OCI-LY1 (cell line): ENCODE results near the gene GPC2.

ENCODE experiments used
- H2AFZ ChIP-seq: fragments of 200-600 bp; sonication (generic), shearing (Covaris generic); 2 replicates; pipeline ENCODE4 v1.6.0; 2014; ENCODE audit warnings: antibody characterized with exemption, mild to moderate bottlenecking, low read length
- H3F3A ChIP-seq: fragments of 200-600 bp; sonication (generic), shearing (Covaris generic); 2 replicates; pipeline ENCODE4 v1.6.0; 2014; ENCODE audit warnings: mild to moderate bottlenecking, antibody characterized with exemption, low read length, moderate library complexity; ENCODE audit not compliant: insufficient read depth
- H3K27ac ChIP-seq: fragments of 200-600 bp; sonication (generic); 2 replicates; pipeline ENCODE4 v1.5.1; 2014; ENCODE audit warnings: low read length, mixed run types, mild to moderate bottlenecking, low read depth; ENCODE audit not compliant: poor library complexity, severe bottlenecking
- H3K27me3 ChIP-seq: fragments of 200-600 bp; sonication (generic); 2 replicates; pipeline ENCODE4 v1.6.0; 2014; ENCODE audit warnings: antibody characterized with exemption, mild to moderate bottlenecking, low read length, moderate library complexity; ENCODE audit not compliant: insufficient read depth
- H3K36me3 ChIP-seq: fragments of 200-600 bp; sonication (generic); 2 replicates; pipeline ENCODE4 v1.6.1; 2014; ENCODE audit warnings: mild to moderate bottlenecking, antibody characterized with exemption, low read length, moderate library complexity, mixed read lengths; ENCODE audit not compliant: insufficient read depth
- H3K4me1 ChIP-seq: fragments of 200-600 bp; sonication (generic); 2 replicates; pipeline ENCODE4 v1.5.1; 2014; ENCODE audit warnings: mild to moderate bottlenecking, low read length, moderate library complexity; ENCODE audit not compliant: insufficient read depth, severe bottlenecking
- H3K4me2 ChIP-seq: fragments of 200-600 bp; sonication (generic), shearing (Covaris generic); 2 replicates; pipeline ENCODE4 v1.6.1; 2014; ENCODE audit warnings: low read length
- H3K4me3 ChIP-seq: fragments of 200-600 bp; sonication (generic); 2 replicates; pipeline ENCODE4 v1.5.1; 2014; ENCODE audit warnings: low read length, low read depth, mild to moderate bottlenecking, mixed read lengths; ENCODE audit not compliant: poor library complexity, severe bottlenecking
- H3K79me2 ChIP-seq: fragments of 200-600 bp; shearing (Covaris generic); 2 replicates; pipeline ENCODE4 v1.6.1; 2016; ENCODE audit warnings: mixed run types, low read length, mixed read lengths; ENCODE audit not compliant: insufficient read depth
- H3K9ac ChIP-seq: fragments of 200-600 bp; sonication (generic), shearing (Covaris generic); 2 replicates; pipeline ENCODE4 v1.6.1; 2014; ENCODE audit warnings: mild to moderate bottlenecking, low read length, mixed read lengths
- H3K9me2 ChIP-seq: fragments of 200-600 bp; sonication (generic), shearing (Covaris generic); 2 replicates; pipeline ENCODE4 v1.6.1; 2014; ENCODE audit warnings: low read depth, mild to moderate bottlenecking, low read length, mixed read lengths
- H3K9me3 ChIP-seq: fragments of 200-600 bp; shearing (Covaris generic); 2 replicates; pipeline ENCODE4 v1.6.1; 2014; ENCODE audit warnings: low read length, mixed read lengths
- H4K20me1 ChIP-seq: fragments of 200-600 bp; sonication (generic), shearing (Covaris generic); 2 replicates; pipeline ENCODE4 v1.6.0; 2016; ENCODE audit warnings: mild to moderate bottlenecking, low read length; ENCODE audit not compliant: insufficient read depth
- CTCF ChIP-seq: fragments of 200-600 bp; sonication (generic), shearing (Covaris generic); IDR thresholded peaks from 2 replicates; pipeline ENCODE4 v1.5.1; 2017; ENCODE audit warnings: mild to moderate bottlenecking, antibody characterized with exemption, low read length, moderate library complexity, mixed read lengths
- EZH2 ChIP-seq: fragments of 200-600 bp; sonication (generic), shearing (Covaris generic); IDR thresholded peaks from 2 replicates; pipeline ENCODE4 v1.8.0; 2017; ENCODE audit warnings: borderline replicate concordance, mixed run types, mild to moderate bottlenecking, antibody characterized with exemption, low read length, moderate library complexity, mixed read lengths

The GPC2 gene

DNA sequence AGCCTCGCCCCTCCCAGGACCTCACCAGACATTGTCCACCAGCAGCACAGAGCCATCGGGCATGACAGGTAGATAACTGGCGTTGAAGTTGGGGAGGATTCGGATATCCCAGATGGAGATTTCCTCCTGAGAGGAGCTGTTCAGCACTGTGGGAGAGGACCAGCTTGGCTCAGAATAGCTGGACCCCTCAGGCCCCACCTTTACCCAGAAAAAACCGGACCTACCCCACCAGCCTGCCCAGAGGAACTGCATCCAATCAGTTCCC, 20.2 kb downstream of the GPC2 start:
- Histone ChIP-seq H3K4me3 (peak overlapping the region; percentile 83), H3K27ac (peak overlapping the region; percentile 65), H3K27me3 (no peaks in the 10 kb centered on the region), H3K9me3 (no peaks in the 10 kb centered on the region), H4K20me1 (no peaks in the 10 kb centered on the region), H3K9ac (peak overlapping the region; percentile 86; the same call in 1 of the 2 replicates), H3K4me1 (peaks cover 63% of the 10 kb centered on the region), H3K36me3 (peaks cover 49% of the 10 kb centered on the region), H3F3A (no peaks in the 10 kb centered on the region), H3K4me2 (peak overlapping the region; percentile 96), H3K9me2 (no peaks in the 10 kb centered on the region), H2AFZ (no peak overlapping the region), H3K79me2 (no peaks in the 10 kb centered on the region)
- no peak for TF ChIP-seq CTCF
- TF ChIP-seq EZH2 = no peak

DNA sequence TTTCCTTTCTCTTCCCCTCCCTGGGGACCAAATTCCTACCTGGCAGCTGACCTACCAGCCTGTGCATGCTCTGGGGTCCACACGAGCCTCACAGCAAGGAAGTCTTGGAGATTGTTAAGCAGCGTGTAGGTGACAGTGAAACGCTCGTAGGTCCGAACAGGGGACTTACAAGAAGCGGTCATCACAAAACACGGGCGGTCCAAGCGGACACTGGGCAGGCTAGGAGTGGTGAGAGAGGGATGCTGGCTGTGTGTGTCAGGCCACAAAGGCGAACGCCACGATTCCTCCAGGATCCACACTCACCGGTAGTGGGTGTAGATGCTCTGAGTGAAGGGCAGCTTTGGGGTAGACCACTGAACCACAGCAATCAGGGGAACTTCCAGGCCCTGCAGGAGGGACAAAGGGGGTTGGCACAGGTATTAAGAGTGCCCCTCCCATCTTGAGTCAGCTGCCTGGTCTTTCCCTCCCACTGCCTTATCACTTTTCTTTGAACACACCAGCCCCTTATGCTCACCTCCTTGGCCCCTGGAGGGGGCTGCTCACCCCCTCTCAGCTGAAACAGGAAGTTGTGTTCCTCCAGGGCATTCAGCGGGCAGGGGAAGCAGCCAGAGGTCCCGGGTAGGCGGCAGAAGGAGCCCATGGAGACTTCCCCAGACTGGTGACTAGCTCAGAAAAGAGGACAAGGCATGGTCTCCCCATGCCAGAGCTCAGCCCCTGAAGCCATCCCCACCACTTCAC, 20.7 kb downstream of the GPC2 start:
- no peak for TF ChIP-seq EZH2
- no peak for TF ChIP-seq CTCF
- no peaks in the 10 kb centered on the region for H3K27me3 ChIP-seq
- H3K9ac ChIP-seq = peak overlapping the region; percentile 86; the same call in 1 of the 2 replicates
- H3K36me3 ChIP-seq = peaks cover 54% of the 10 kb centered on the region
- peak overlapping the region; percentile 65 for H3K27ac ChIP-seq
- no peaks in the 10 kb centered on the region for H4K20me1 ChIP-seq
- H2AFZ ChIP-seq = no peak overlapping the region
- H3K9me3 ChIP-seq = no peaks in the 10 kb centered on the region
- H3K4me3 ChIP-seq = peak overlapping the region; percentile 83
- H3K79me2 ChIP-seq = no peaks in the 10 kb centered on the region
- no peaks in the 10 kb centered on the region for H3K9me2 ChIP-seq
- peaks cover 68% of the 10 kb centered on the region for H3K4me1 ChIP-seq
- H3F3A ChIP-seq = no peaks in the 10 kb centered on the region
- H3K4me2 ChIP-seq = peak overlapping the region; percentile 96

DNA sequence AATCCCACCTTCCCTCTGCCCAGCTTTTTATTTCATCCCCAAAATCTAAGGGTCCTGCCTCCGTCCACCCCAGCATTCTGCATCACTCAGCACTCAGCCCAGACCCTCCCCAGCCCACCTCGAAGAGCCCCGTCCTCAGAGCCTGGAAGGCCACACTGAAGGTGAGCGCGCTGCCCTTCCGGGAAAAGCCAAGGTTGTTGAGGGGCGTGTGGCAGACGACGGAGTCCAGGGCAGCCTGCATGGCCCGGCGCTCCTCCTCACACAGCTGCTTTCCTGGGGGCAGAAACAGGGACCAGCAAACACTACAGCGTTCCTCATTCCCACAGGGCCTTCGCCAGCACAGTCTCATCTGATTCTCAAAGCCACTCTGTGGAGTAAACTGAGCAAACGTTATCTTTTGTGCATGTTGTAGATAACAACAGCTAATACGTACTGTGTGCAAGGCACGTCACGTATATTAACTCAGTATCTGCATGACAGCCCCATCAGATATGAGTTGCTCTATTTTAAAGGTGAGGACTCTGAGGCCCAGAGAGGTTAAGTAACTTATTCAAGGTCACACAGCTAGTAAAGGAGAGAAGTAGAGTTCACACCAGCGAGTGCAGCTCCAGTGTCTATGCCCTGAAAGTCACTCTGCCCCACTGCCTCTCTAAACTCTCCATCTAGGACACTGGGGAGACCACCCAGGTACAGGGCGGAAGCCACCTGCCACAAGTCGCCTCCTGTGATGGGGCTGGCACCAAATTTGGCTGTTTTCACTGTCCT, 21.4 kb downstream of the GPC2 start:
- TF ChIP-seq EZH2 = no peak
- Histone ChIP-seq H3K4me3 (no peak overlapping the region), H4K20me1 (no peaks in the 10 kb centered on the region), H3K9ac (no peak overlapping the region), H3K4me1 (peaks cover 70% of the 10 kb centered on the region), H3K36me3 (peaks cover 56% of the 10 kb centered on the region), H3K4me2 (peak overlapping the region; percentile 96; the same call in 1 of the 2 replicates), H2AFZ (no peak overlapping the region), H3K9me2 (no peaks in the 10 kb centered on the region), H3K79me2 (no peaks in the 10 kb centered on the region), H3K27ac (peak overlapping the region; percentile 65), H3F3A (no peaks in the 10 kb centered on the region), H3K27me3 (no peaks in the 10 kb centered on the region), H3K9me3 (no peaks in the 10 kb centered on the region)
